Epithelial cell of esophagus (primary cell): ENCODE data around the gene NR3C2.

ENCODE experiments used
- DNase-seq: peaks from one replicate; pipeline ENCODE4 v3.0.0; 2010; ENCODE audit warnings: low read depth
- H3K4me3 ChIP-seq: 2 replicates; pipeline ENCODE4 v1.5.1; 2011; ENCODE audit warnings: mild to moderate bottlenecking, low read length, control low read depth
- TF ChIP-seq, protein P1 (sequence below): IDR thresholded peaks from 2 replicates; pipeline ENCODE4 v1.5.1; 2011; ENCODE audit warnings: low read depth, mild to moderate bottlenecking, low read length, control low read depth, inconsistent platforms; ENCODE audit not compliant: insufficient read depth; ENCODE audit errors: missing control alignments

The NR3C2 gene

DNA sequence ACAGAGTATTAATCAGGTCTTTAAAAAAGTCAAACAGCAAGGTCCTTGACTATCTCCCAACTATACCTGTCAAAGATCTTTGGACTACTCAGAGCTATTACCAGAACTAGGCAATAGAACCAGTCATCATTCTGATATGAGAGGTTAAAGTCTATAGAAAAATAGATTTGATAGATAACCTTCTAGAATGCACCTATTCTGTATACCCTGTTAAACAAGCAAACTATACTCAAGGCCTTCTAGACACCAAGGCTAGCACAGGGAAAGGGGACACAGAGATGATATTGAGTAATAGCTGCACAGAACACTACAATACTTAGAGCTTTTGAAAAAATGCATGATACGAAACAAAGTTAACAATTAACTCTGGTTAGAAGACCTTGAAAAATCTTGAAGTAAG is 149.5 kb downstream of the NR3C2 start:
- H3K4me3 ChIP-seq = no peak overlapping the region
- DNase-seq = no peak
- TF ChIP-seq, protein P1, sequence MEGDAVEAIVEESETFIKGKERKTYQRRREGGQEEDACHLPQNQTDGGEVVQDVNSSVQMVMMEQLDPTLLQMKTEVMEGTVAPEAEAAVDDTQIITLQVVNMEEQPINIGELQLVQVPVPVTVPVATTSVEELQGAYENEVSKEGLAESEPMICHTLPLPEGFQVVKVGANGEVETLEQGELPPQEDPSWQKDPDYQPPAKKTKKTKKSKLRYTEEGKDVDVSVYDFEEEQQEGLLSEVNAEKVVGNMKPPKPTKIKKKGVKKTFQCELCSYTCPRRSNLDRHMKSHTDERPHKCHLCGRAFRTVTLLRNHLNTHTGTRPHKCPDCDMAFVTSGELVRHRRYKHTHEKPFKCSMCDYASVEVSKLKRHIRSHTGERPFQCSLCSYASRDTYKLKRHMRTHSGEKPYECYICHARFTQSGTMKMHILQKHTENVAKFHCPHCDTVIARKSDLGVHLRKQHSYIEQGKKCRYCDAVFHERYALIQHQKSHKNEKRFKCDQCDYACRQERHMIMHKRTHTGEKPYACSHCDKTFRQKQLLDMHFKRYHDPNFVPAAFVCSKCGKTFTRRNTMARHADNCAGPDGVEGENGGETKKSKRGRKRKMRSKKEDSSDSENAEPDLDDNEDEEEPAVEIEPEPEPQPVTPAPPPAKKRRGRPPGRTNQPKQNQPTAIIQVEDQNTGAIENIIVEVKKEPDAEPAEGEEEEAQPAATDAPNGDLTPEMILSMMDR = no peak

DNA sequence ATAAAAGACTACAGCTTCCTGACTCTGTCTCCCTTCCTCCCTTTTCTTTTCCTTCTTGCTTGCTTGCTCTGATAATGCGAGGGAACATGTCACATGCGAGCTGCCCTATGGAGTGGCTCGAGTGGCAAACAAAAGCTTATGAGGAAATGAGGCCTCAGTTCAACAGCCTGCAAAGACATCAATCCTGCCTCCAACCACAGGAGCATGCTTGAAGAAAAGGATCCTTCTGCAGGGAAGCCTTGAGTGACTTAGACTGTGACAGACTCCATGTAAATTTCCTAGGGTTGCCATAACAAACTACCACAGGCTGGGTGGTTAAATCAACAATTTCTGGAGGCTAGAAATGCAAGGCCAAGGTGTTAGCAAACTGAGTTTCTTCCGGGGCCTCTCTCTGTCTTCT is 152.5 kb downstream of the NR3C2 start:
- no peak for DNase-seq
- TF ChIP-seq, protein P1 = no peak
- H3K4me3 ChIP-seq = no peak overlapping the region

DNA sequence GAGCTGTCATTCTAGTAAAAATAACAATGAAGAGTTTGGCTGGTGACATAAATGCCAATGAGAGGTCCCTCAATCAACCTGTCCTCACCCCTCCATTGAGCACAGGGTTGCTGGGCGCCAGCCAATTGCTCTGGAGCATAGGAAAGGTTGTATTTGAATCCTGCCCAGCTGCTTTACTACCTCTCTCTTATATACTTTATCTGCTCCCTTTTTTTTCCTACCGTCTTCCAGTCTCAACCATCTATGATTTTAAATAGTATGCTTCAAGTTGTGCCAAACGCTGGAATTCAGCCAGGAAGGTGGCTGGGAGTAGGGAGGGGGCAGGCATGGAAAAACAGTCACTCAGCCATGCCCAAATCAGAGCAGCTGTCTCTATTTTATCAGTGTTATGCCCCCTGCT is 153.8 kb downstream of the NR3C2 start:
- H3K4me3 ChIP-seq = no peak overlapping the region
- no peak for DNase-seq
- TF ChIP-seq, protein P1 = no peak

- H3K4me3 ChIP-seq = no peak overlapping the region
- TF ChIP-seq, protein P1 = no peak
- no peak for DNase-seq
Measured at GRCh38 chr4:148287111-148287510, 155.1 kb downstream of the NR3C2 start.

DNA sequence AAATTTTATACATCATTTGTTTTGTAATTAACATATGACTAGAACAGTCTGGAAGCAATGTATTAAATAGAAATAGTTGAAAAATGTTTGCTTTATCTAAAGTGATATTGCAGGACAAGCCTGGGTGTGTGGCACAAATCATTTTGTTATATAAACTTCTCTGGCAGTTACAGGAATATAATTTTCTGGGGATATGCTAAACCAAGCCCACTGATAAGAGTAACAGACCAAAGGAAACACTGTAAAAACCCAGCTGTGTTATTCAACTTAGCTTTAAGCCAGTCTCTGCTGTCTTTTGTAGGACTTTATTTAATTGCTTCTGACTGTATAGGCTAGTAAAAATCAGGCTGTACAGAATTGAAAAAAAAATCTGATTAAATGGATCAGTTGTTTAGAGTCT is 156.2 kb downstream of the NR3C2 start:
- DNase-seq = no peak
- TF ChIP-seq, protein P1 = no peak
- no peak overlapping the region for H3K4me3 ChIP-seq

DNA sequence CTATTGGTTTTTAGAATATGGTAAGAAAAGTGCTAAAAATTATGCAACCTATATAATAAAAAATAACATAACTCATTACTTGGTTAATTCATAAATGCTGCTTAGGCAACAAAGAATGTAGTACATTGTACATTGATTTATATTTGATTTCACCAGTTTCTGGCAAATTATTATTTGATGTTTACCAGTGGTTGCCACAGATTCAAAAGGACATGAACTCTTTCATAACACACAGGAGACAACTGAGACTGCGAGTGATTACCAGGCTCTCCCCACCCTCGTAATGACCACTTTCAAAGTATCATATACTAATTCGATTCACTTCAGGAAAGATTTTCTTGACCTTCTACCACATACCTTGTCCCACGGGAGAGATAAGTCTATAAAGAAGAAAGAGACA is 158.5 kb downstream of the NR3C2 start:
- TF ChIP-seq, protein P1 = no peak
- H3K4me3 ChIP-seq = no peak overlapping the region
- no peak for DNase-seq

GRCh38 chr4:148278310-148278709 is 163.9 kb downstream of the NR3C2 start:
- DNase-seq = no peak
- TF ChIP-seq, protein P1 = no peak
- no peak overlapping the region for H3K4me3 ChIP-seq
